ENCODE data around the gene GPR3. TPM values are rescaled to one million over a fixed set of nuclear protein-coding genes. Genes with fewer than 3 reads are reported as not detected.

GPR3 gene
- total and polyA plus RNA-seq, 2 of the 13 experiments (the other 11 are each of a cell fraction or from before 2014, with no cell fraction given), result 1.00 to 2.6 TPM

- TF ChIP-seq ZNF770 (CRISPR knock-in tag; IDR thresholded peaks at IDR 0.05), result peak; percentile 30; the same call in 1 of the 2 replicates
- no peak for TF ChIP-seq HNRNPK (IDR thresholded peaks at IDR 0.05; ENCODE audit: low read depth, low read length, poor library complexity, severe bottlenecking)
- TF ChIP-seq SOX13 (IDR thresholded peaks at IDR 0.05), result no peak
- 0 out of 4 replicates have a peak, but pooled peaks of 1 of the 2 experiments have one; percentile 5 for TF ChIP-seq SOX13 (CRISPR knock-in tag; conservative IDR thresholded peaks at IDR 0.05 in 1 of 2, IDR thresholded peaks at IDR 0.05 in 1 of 2)
- no peak for TF ChIP-seq RAD21 (CRISPR knock-in tag; IDR thresholded peaks at IDR 0.05)
- TF ChIP-seq, protein P1, sequence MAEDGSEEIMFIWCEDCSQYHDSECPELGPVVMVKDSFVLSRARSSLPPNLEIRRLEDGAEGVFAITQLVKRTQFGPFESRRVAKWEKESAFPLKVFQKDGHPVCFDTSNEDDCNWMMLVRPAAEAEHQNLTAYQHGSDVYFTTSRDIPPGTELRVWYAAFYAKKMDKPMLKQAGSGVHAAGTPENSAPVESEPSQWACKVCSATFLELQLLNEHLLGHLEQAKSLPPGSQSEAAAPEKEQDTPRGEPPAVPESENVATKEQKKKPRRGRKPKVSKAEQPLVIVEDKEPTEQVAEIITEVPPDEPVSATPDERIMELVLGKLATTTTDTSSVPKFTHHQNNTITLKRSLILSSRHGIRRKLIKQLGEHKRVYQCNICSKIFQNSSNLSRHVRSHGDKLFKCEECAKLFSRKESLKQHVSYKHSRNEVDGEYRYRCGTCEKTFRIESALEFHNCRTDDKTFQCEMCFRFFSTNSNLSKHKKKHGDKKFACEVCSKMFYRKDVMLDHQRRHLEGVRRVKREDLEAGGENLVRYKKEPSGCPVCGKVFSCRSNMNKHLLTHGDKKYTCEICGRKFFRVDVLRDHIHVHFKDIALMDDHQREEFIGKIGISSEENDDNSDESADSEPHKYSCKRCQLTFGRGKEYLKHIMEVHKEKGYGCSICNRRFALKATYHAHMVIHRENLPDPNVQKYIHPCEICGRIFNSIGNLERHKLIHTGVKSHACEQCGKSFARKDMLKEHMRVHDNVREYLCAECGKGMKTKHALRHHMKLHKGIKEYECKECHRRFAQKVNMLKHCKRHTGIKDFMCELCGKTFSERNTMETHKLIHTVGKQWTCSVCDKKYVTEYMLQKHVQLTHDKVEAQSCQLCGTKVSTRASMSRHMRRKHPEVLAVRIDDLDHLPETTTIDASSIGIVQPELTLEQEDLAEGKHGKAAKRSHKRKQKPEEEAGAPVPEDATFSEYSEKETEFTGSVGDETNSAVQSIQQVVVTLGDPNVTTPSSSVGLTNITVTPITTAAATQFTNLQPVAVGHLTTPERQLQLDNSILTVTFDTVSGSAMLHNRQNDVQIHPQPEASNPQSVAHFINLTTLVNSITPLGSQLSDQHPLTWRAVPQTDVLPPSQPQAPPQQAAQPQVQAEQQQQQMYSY (CRISPR knock-in tag; IDR thresholded peaks at IDR 0.05), result peak; percentile 99
- TF ChIP-seq HIVEP1 (CRISPR knock-in tag; IDR thresholded peaks at IDR 0.05), result no peak
- TF ChIP-seq ZNF792 (CRISPR knock-in tag; IDR thresholded peaks at IDR 0.05), result no peak
- peak; percentile 48; the same call in 1 of the 2 replicates for TF ChIP-seq ZMYM3 (CRISPR knock-in tag; IDR thresholded peaks at IDR 0.05)
- TF ChIP-seq, protein P2, sequence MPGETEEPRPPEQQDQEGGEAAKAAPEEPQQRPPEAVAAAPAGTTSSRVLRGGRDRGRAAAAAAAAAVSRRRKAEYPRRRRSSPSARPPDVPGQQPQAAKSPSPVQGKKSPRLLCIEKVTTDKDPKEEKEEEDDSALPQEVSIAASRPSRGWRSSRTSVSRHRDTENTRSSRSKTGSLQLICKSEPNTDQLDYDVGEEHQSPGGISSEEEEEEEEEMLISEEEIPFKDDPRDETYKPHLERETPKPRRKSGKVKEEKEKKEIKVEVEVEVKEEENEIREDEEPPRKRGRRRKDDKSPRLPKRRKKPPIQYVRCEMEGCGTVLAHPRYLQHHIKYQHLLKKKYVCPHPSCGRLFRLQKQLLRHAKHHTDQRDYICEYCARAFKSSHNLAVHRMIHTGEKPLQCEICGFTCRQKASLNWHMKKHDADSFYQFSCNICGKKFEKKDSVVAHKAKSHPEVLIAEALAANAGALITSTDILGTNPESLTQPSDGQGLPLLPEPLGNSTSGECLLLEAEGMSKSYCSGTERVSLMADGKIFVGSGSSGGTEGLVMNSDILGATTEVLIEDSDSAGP (CRISPR knock-in tag; IDR thresholded peaks at IDR 0.05; ENCODE audit: borderline replicate concordance), result peak; percentile 70; the same call in 1 of the 2 replicates
- no peak for TF ChIP-seq ZNF337 (CRISPR knock-in tag; IDR thresholded peaks at IDR 0.05; ENCODE audit: borderline replicate concordance, low read depth)
- no peak for TF ChIP-seq ZBTB49 (CRISPR knock-in tag; IDR thresholded peaks at IDR 0.05; ENCODE audit: borderline replicate concordance)
- no peak for TF ChIP-seq LRRFIP1 (CRISPR knock-in tag; conservative IDR thresholded peaks at IDR 0.05)
- TF ChIP-seq JUND (CRISPR knock-in tag; IDR thresholded peaks at IDR 0.05), result no peak
- TF ChIP-seq IRF2 (CRISPR knock-in tag; IDR thresholded peaks at IDR 0.05), result 0 out of 2 replicates have a peak, but pooled peaks have one; percentile 46
Measured at GRCh38 chr1:27348861-27349783, 43.3 kb upstream of the GPR3 start (continued).
